A549 (cell line): ENCODE measurements around the gene VPS13D. TPM values are rescaled to one million over a fixed set of nuclear protein-coding genes. Genes with fewer than 3 reads are reported as not detected.

Source experiments
- ATOH8 ChIP-seq: fragments of 250-450 bp; sonication (Bioruptor Pico); IDR thresholded peaks from 2 replicates; pipeline ENCODE4 v1.5.0; 2020; ENCODE audit warnings: low read depth, mild to moderate bottlenecking, moderate library complexity
- BHLHE40 ChIP-seq: IDR thresholded peaks from 2 replicates; pipeline ENCODE4 v1.6.1; 2012; ENCODE audit warnings: low read depth, low read length, inconsistent platforms
- CBX2 ChIP-seq: fragments of 200-600 bp; sonication (generic); IDR thresholded peaks from 2 replicates; pipeline ENCODE4 v1.6.1; 2016; ENCODE audit warnings: low read depth, mild to moderate bottlenecking, borderline replicate concordance
- CBX8 ChIP-seq: fragments of 200-600 bp; sonication (generic); IDR thresholded peaks from 2 replicates; pipeline ENCODE4 v1.6.1; 2016
- CEBPB ChIP-seq, 2 experiments: fragments of >200 bp in 1 of 2; sonication (Bioruptor Twin) in 1 of 2; formaldehyde crosslinking in 1 of 2; IDR thresholded peaks; 2 replicates each; pipeline ENCODE4 v1.6.1; 2012 to 2016
- EHF ChIP-seq: fragments of 250-450 bp; sonication (Bioruptor Pico); IDR thresholded peaks from 2 replicates; pipeline ENCODE4 v1.5.0; 2020; ENCODE audit warnings: mild to moderate bottlenecking
- EHMT2 ChIP-seq: fragments of 200-600 bp; sonication (generic); IDR thresholded peaks from 2 replicates; pipeline ENCODE4 v1.6.1; 2016; ENCODE audit warnings: antibody characterized with exemption, low read depth, mild to moderate bottlenecking, moderate library complexity
- ELK1 ChIP-seq: fragments of 150-350 bp; IDR thresholded peaks from 2 replicates; pipeline ENCODE4 v1.6.1; 2014; ENCODE audit warnings: low read depth, mild to moderate bottlenecking, low read length
- FOSB ChIP-seq: fragments of 250-450 bp; sonication (Bioruptor Pico); IDR thresholded peaks from 2 replicates; pipeline ENCODE4 v1.5.0; 2020; ENCODE audit warnings: mild to moderate bottlenecking, moderate library complexity
- FOSL2 ChIP-seq, 2 experiments: fragments of 450-650 bp in 1 of 2; fragments of >200 bp in 1 of 2; sonication (Bioruptor Twin) in 1 of 2; formaldehyde crosslinking; IDR thresholded peaks; 2 replicates each; pipeline versions ENCODE4 v1.5.0 to v1.6.1; 2016 to 2020; ENCODE audit warnings: mild to moderate bottlenecking in 1 of 2, moderate library complexity in 1 of 2
- FOXS1 ChIP-seq: fragments of 250-450 bp; sonication (Bioruptor Pico); IDR thresholded peaks from 2 replicates; pipeline ENCODE4 v1.5.0; 2020; ENCODE audit warnings: mild to moderate bottlenecking, moderate library complexity
- GATA3 ChIP-seq: IDR thresholded peaks from 2 replicates; pipeline ENCODE4 v1.6.1; 2012; ENCODE audit warnings: borderline replicate concordance
- HDAC2 ChIP-seq: fragments of 200-600 bp; sonication (generic); IDR thresholded peaks from 2 replicates; pipeline ENCODE4 v1.6.1; 2016
- HMGXB4 ChIP-seq: fragments of 250-450 bp; sonication (Bioruptor Pico); IDR thresholded peaks from 2 replicates; pipeline ENCODE4 v1.5.0; 2021; ENCODE audit warnings: mild to moderate bottlenecking, moderate library complexity, borderline replicate concordance
- HOXB5 ChIP-seq: fragments of 250-450 bp; sonication (Bioruptor Pico); IDR thresholded peaks from 2 replicates; pipeline ENCODE4 v1.5.0; 2020; ENCODE audit warnings: mild to moderate bottlenecking, moderate library complexity
- KDM1A ChIP-seq: fragments of 200-600 bp; sonication (generic); IDR thresholded peaks from 2 replicates; pipeline ENCODE4 v1.6.1; 2016; ENCODE audit warnings: low read depth, mild to moderate bottlenecking
- KDM5A ChIP-seq: fragments of 200-600 bp; sonication (generic); IDR thresholded peaks from 2 replicates; pipeline ENCODE4 v1.6.1; 2016; ENCODE audit warnings: antibody characterized with exemption, mild to moderate bottlenecking
- MAFK ChIP-seq: fragments of 450-650 bp; IDR thresholded peaks from 2 replicates; pipeline ENCODE4 v1.6.1; 2014; ENCODE audit not compliant: partially characterized antibody
- MAX ChIP-seq: IDR thresholded peaks from 2 replicates; pipeline ENCODE4 v1.6.1; 2012
- MYC ChIP-seq: IDR thresholded peaks from 2 replicates; pipeline ENCODE4 v1.6.1; 2012; ENCODE audit warnings: mild to moderate bottlenecking, inconsistent platforms, low read length, improper control_type of control experiment, borderline replicate concordance
- NR3C1 ChIP-seq: fragments of >200 bp; sonication (Bioruptor Twin); formaldehyde crosslinking; IDR thresholded peaks from 3 replicates; pipeline ENCODE4 v1.6.1; 2017
- PBX3 ChIP-seq: IDR thresholded peaks from 2 replicates; pipeline ENCODE4 v1.6.1; 2012
- PHF8 ChIP-seq: fragments of 200-600 bp; sonication (generic); IDR thresholded peaks from 2 replicates; pipeline ENCODE4 v1.6.1; 2016; ENCODE audit warnings: low read depth, mild to moderate bottlenecking, antibody characterized with exemption, moderate library complexity, borderline replicate concordance
- POLR2AphosphoS2 ChIP-seq: conservative IDR thresholded peaks from 2 replicates; pipeline ENCODE4 v1.6.1; 2012; ENCODE audit warnings: low read length, improper control_type of control experiment, inconsistent platforms
- RARB ChIP-seq: fragments of 250-450 bp; sonication (Bioruptor Pico); IDR thresholded peaks from 2 replicates; pipeline ENCODE4 v1.8.0; 2021; ENCODE audit warnings: mild to moderate bottlenecking, moderate library complexity
- RCOR1 ChIP-seq: fragments of 150-350 bp; IDR thresholded peaks from 2 replicates; pipeline ENCODE4 v1.6.1; 2014; ENCODE audit warnings: antibody characterized with exemption, low read length, low read depth
- RFX5 ChIP-seq: fragments of 450-650 bp; IDR thresholded peaks from 2 replicates; pipeline ENCODE4 v1.7.1; 2014; ENCODE audit warnings: antibody characterized with exemption, mild to moderate bottlenecking, moderate library complexity
- SMC3 ChIP-seq: fragments of >200 bp; sonication (Bioruptor Twin); formaldehyde crosslinking; IDR thresholded peaks from 3 replicates; pipeline ENCODE4 v1.6.1; 2018; ENCODE audit warnings: inconsistent platforms
- SREBF2 ChIP-seq: fragments of 450-650 bp; IDR thresholded peaks from 2 replicates; pipeline ENCODE4 v1.6.1; 2014; ENCODE audit warnings: mild to moderate bottlenecking, moderate library complexity
- TFCP2L1 ChIP-seq: fragments of 250-450 bp; sonication (Bioruptor Pico); IDR thresholded peaks from 2 replicates; pipeline ENCODE4 v1.5.0; 2021; ENCODE audit warnings: mild to moderate bottlenecking
- TP53 ChIP-seq: fragments of 250-450 bp; sonication (Bioruptor Pico); IDR thresholded peaks from 2 replicates; pipeline ENCODE4 v1.5.0; 2021; ENCODE audit warnings: mild to moderate bottlenecking, moderate library complexity
- USF2 ChIP-seq: fragments of 450-650 bp; IDR thresholded peaks from 2 replicates; pipeline ENCODE4 v1.6.1; 2014; ENCODE audit warnings: antibody characterized with exemption
- ZC3H11A ChIP-seq: fragments of 450-650 bp; IDR thresholded peaks from 2 replicates; pipeline ENCODE4 v1.6.1; 2014; ENCODE audit warnings: antibody characterized with exemption, mild to moderate bottlenecking
- ZNF302 ChIP-seq: fragments of 250-450 bp; sonication (Bioruptor Pico); IDR thresholded peaks from 2 replicates; pipeline ENCODE4 v1.9.0; 2021; ENCODE audit warnings: inconsistent platforms, mild to moderate bottlenecking, moderate library complexity
- ZSCAN20 ChIP-seq: fragments of 250-450 bp; sonication (Bioruptor Pico); IDR thresholded peaks from 2 replicates; pipeline ENCODE4 v1.8.0; 2022; ENCODE audit warnings: mild to moderate bottlenecking, moderate library complexity
- polyA plus RNA-seq, 4 experiments: library from polyadenylated mRNA; depleted of rRNA in 3 of 4; stranded (reverse); fragments of >200 nt; fragmentation: RNase III in 1 of 4; extraction: RNeasy Plus Mini Kit Qiagen cat#74134 plus additional on column Dnase treatment in 1 of 4; gene quantifications; 2 replicates in 3 of 4; 3 replicates in 1 of 4; pipeline ENCODE4 v1.2.3, GENCODE V29; 2011 to 2017

VPS13D gene
- polyA plus RNA-seq, 2 of the 4 experiments (the other 2 are of a cell fraction) = 5.4 to 15.9 TPM

GRCh38 chr1:12548973-12549459, 319.2 kb downstream of the VPS13D start (continued):
- TF ChIP-seq TP53 (peak; percentile 88), SMC3 (no peak), EHF (CRISPR knock-in tag) (peak; percentile 26; the same call in 1 of the 2 replicates), HOXB5 (CRISPR knock-in tag) (0 out of 2 replicates have a peak, but pooled peaks have one; percentile 16), CBX8 (no peak), ATOH8 (CRISPR knock-in tag) (no peak), SREBF2 (no peak), HDAC2 (no peak), RARB (CRISPR knock-in tag) (0 out of 2 replicates have a peak, but pooled peaks have one; percentile 69), FOSB (CRISPR knock-in tag) (no peak), MAFK (no peak), FOSL2 (IDR thresholded peaks at IDR 0.05) (no peak), FOSL2 (CRISPR knock-in tag; IDR thresholded peaks at IDR 0.05) (0 out of 2 replicates have a peak, but pooled peaks have one; percentile 3), BHLHE40 (no peak), EHMT2 (no peak), HMGXB4 (CRISPR knock-in tag) (no peak), ELK1 (no peak), FOXS1 (CRISPR knock-in tag) (0 out of 2 replicates have a peak, but pooled peaks have one; percentile 36), POLR2AphosphoS2 (no peak), PBX3 (no peak), KDM5A (no peak), ZSCAN20 (no peak), USF2 (no peak), RCOR1 (no peak), NR3C1 (no peak), RFX5 (no peak), CBX2 (no peak), CEBPB (IDR thresholded peaks at IDR 0.05) (no peak), GATA3 (no peak), MAX (no peak; the same call in 1 of the 2 replicates), KDM1A (no peak), MYC (no peak), ZNF302 (CRISPR knock-in tag) (no peak), PHF8 (no peak), TFCP2L1 (0 out of 2 replicates have a peak, but pooled peaks have one; percentile 23), ZC3H11A (no peak)
